Pancreas (tissue), 10 donors: ENCODE data around the gene IGSF3. TPM values are rescaled to one million over a fixed set of nuclear protein-coding genes. Genes with fewer than 3 reads are reported as not detected.

ENCODE experiments used
- ATAC-seq, 4 donors: fragments of 200-7000 bp; cut with Tn5 transposase; one replicate each; pipeline versions ENCODE4 v1.8.0 to v1.9.1; 2020; ENCODE audit warnings: mild to moderate bottlenecking in 4 of 4, moderate library complexity in 4 of 4
- DNase-seq, 6 donors: peaks; one replicate each; pipeline ENCODE4 v3.0.0-alpha.2; 2020
- FAIRE-seq: peaks from 2 replicates; lab custom pipeline; 2012; peaks lifted over from hg19 to GRCh38; lab: Jason Lieb, UNC
- H3K27ac ChIP-seq, 4 donors: fragments of 200-600 bp; sonication (generic); 1 replicate in 3 of 4; 2 replicates in 1 of 4; pipeline versions ENCODE4 v1.5.0 to v1.8.0; 2020
- H3K27me3 ChIP-seq, 4 donors: fragments of 200-600 bp; one replicate each; pipeline ENCODE4 v1.8.0; 2021
- H3K36me3 ChIP-seq, 3 donors: fragments of 200-600 bp; sonication (generic) in 1 of 3; one replicate each; pipeline versions ENCODE4 v1.5.0 to v1.8.0; 2020 to 2021
- H3K4me1 ChIP-seq, 3 donors: fragments of 200-600 bp; one replicate each; pipeline ENCODE4 v1.8.0; 2021
- H3K4me3 ChIP-seq, 4 donors: fragments of 200-600 bp; sonication (generic) in 2 of 4; one replicate each; pipeline versions ENCODE4 v1.5.0 to v1.8.0; 2020 to 2021
- H3K9me3 ChIP-seq, 4 donors: fragments of 200-600 bp; one replicate each; pipeline ENCODE4 v1.8.0; 2021
- CTCF ChIP-seq, 4 donors: fragments of 200-600 bp; sonication (generic) in 3 of 4; IDR thresholded peaks; one replicate each; pipeline versions ENCODE4 v1.5.0 to v1.8.0; 2021; ENCODE audit warnings: antibody characterized with exemption in 4 of 4
- WGBS, 2 donors: extraction: QIAGEN DNeasy Blood & Tissue Kit; methylation state at CpG; one replicate each; pipeline ENCODE4 v1.1.7; 2013; 5-methylcytosine and 5-hydroxymethylcytosine counted together
- intact Hi-C, 3 donors: fragments of 100-400 bp; cut with DNase I; formaldehyde crosslinking; loops; one replicate each; pipeline versions ENCODE4 v1.11.1 to v1.14.2; 2022
- polyA plus RNA-seq, 2 donors: library from polyadenylated mRNA; stranded (reverse); fragments of 200-250 nt; gene quantifications; one replicate each; pipeline ENCODE4 v1.2.3, GENCODE V29; 2013
- total RNA-seq, 6 donors: library from RNA; stranded (reverse); fragmentation: NEBNext Ultra II Directional in 4 of 6; extraction: Animal tissue kit (Norgen Biotek cat#: 25700) in 4 of 6; gene quantifications; one replicate each; pipeline versions ENCODE4 v1.2.1 to v1.2.4, GENCODE V29; 2021 to 2023
- donor health status: healthy with polysubstance abuse.
- donor health status: DM: no; HTN: no; CAD: no; lungs with moderate emphysema.
- donor health status: DM: no; HTN: no; CAD: no.
- donor health status: control.
- donor health status: control.
- donor health status: Bipolar disorder and iron deficiency.
- donor health status: DM: yes; HTN: yes; CAD: no.
- donor health status: DM: no; HTN: no; CAD: no.
- donor health status: DM: no; HTN: no; CAD: no.
- donor health status: DM: yes; HTN: yes; CAD: no.

IGSF3 gene
- total and polyA plus RNA-seq, 8 donors: 1.8 to 10.5 (median 2.7) TPM

GRCh38 chr1:116682641-116683221 lies 15.2 kb upstream of the IGSF3 start:
- no peaks in the 10 kb centered on the region for H3K36me3 ChIP-seq
- no peak overlapping the region for H3K27ac ChIP-seq
- DNase-seq (no peak), ATAC-seq (no peak), FAIRE-seq (no peak)
- 55 to 63% methylated on average over 4 of the region's 4 CpGs for WGBS, 2 donors
- TF ChIP-seq CTCF (IDR thresholded peaks at IDR 0.05): no peak
- intact Hi-C loops: no loop called here
- no peaks in the 10 kb centered on the region for H3K9me3 ChIP-seq
- H3K27me3 ChIP-seq: no peaks in the 10 kb centered on the region
- H3K4me1 ChIP-seq: no peaks in the 10 kb centered on the region
- no peak overlapping the region for H3K4me3 ChIP-seq

GRCh38 chr1:116681343-116681899 lies 13.9 kb upstream of the IGSF3 start:
- TF ChIP-seq CTCF (IDR thresholded peaks at IDR 0.05): no peak
- Histone ChIP-seq H3K4me3 (no peak overlapping the region), H3K36me3 (no peaks in the 10 kb centered on the region), H3K27ac (no peak overlapping the region), H3K9me3 (no peaks in the 10 kb centered on the region), H3K4me1 (no peaks in the 10 kb centered on the region), H3K27me3 (no peaks in the 10 kb centered on the region)
- FAIRE-seq (no peak), ATAC-seq (no peak), DNase-seq (no peak)
- 82 to 97% methylated on average over 1 of the region's 1 CpG for WGBS, 2 donors
- intact Hi-C loops: no loop called here

- intact Hi-C loops: no loop called here
- ATAC-seq: no peak
- H3K36me3 ChIP-seq: no peaks in the 10 kb centered on the region
- 88 to 90% methylated on average over 4 of the region's 4 CpGs for WGBS, 2 donors
- no peak for DNase-seq
- no peaks in the 10 kb centered on the region for H3K4me1 ChIP-seq
- H3K9me3 ChIP-seq: no peaks in the 10 kb centered on the region
- no peak for FAIRE-seq
- no peak overlapping the region for H3K4me3 ChIP-seq
- H3K27me3 ChIP-seq: no peaks in the 10 kb centered on the region
- no peak overlapping the region for H3K27ac ChIP-seq
- TF ChIP-seq CTCF (IDR thresholded peaks at IDR 0.05): no peak
Measured at GRCh38 chr1:116680752-116681151, 13.2 kb upstream of the IGSF3 start.

GRCh38 chr1:116679828-116680628 lies 12.5 kb upstream of the IGSF3 start:
- Histone ChIP-seq H3K36me3 (no peaks in the 10 kb centered on the region), H3K4me1 (no peaks in the 10 kb centered on the region), H3K9me3 (no peaks in the 10 kb centered on the region), H3K27me3 (no peaks in the 10 kb centered on the region), H3K4me3 (no peak overlapping the region), H3K27ac (no peak overlapping the region)
- no peak for FAIRE-seq
- 87 to 93% methylated on average over 4 of the region's 4 CpGs for WGBS, 2 donors
- no peak for ATAC-seq
- DNase-seq: no peak
- intact Hi-C loops: no loop called here
- no peak for TF ChIP-seq CTCF (IDR thresholded peaks at IDR 0.05)
